HG02970 (cell line): ENCODE results near the gene OR4M1.
"Not testable (repeated sequence)": the region's sequence is repeated elsewhere in the genome, so short reads cannot be mapped to it uniquely, and the experiment has no call there.

ENCODE experiments used
- ATAC-seq: cut with Tn5 transposase; IDR thresholded peaks from one replicate; pipeline ENCODE4 v1.9.1; 2021; ENCODE audit warnings: mild to moderate bottlenecking, moderate library complexity, moderate number of reproducible peaks; ENCODE audit not compliant: unreplicated experiment, low FRiP score

The OR4M1 gene

GRCh38 chr14:19819879-19820278, 46.6 kb downstream of the OR4M1 start:
- not testable (repeated sequence) for ATAC-seq

- not testable (repeated sequence) for ATAC-seq
These were observed 47.7 kb downstream of the OR4M1 start for GRCh38 chr14:19821016-19821415.

- ATAC-seq = no peak
These were observed 49.9 kb downstream of the OR4M1 start for GRCh38 chr14:19823178-19823577.

GRCh38 chr14:19823765-19824164, 50.5 kb downstream of the OR4M1 start:
- ATAC-seq = no peak

GRCh38 chr14:19827626-19828244, 54.4 kb downstream of the OR4M1 start:
- ATAC-seq = not testable (repeated sequence)

GRCh38 chr14:19828314-19828713, 55.0 kb downstream of the OR4M1 start:
- no peak for ATAC-seq
